HCT116 (cell line): Measurements from ENCODE around the gene G0S2. TPM values are rescaled to one million over a fixed set of nuclear protein-coding genes. Genes with fewer than 3 reads are reported as not detected.

Experiments used
- ATAC-seq: fragments of 200-7000 bp; cut with Tn5 transposase; 2 replicates; pipeline ENCODE4 v1.9.1; 2020; ENCODE audit warnings: mild to moderate bottlenecking, moderate library complexity
- BruUV-seq: library from RNA; stranded (reverse); fragments of 400-500 nt; replicated peaks from 2 replicates; lab custom pipeline; 2021; lab: Mats Ljungman, UMichigan
- CTCF ChIA-PET: fragments of 300-600 bp; sonication (Branson Sonifier 250); formaldehyde crosslinking; loops from one replicate; lab custom pipeline; 2021; ENCODE audit warnings: antibody characterized with exemption; lab: Charles Lee
- POLR2A ChIA-PET: fragments of 300-600, 350-600 bp; sonication (Branson Sonifier 250); formaldehyde crosslinking; loops from one replicate; lab custom pipeline; 2021; ENCODE audit warnings: antibody characterized with exemption; lab: Charles Lee
- RAD21 ChIA-PET, 2 experiments: fragments of 300-600 bp; sonication (Branson Sonifier 250); formaldehyde crosslinking; loops; one replicate each; lab custom pipeline; 2023; ENCODE audit warnings: low total read pairs in 2 of 2; ENCODE audit not compliant: uncharacterized antibody in 2 of 2, unreplicated experiment in 2 of 2, low non-redundant PET in 1 of 2; lab: Charles Lee
- DNase-seq: peaks from one replicate; pipeline ENCODE4 v3.0.0-alpha.2; 2010; ENCODE audit warnings: low read depth, low spot score
- H2AFZ ChIP-seq: fragments of 200-600 bp; shearing (Covaris generic), sonication (generic); 2 replicates; pipeline ENCODE4 v1.6.1; 2017; ENCODE audit warnings: low read depth, mixed run types, mixed read lengths, antibody characterized with exemption, low read length; ENCODE audit not compliant: poor library complexity, severe bottlenecking
- H3K27ac ChIP-seq: 2 replicates; pipeline ENCODE4 v1.5.1; 2012; ENCODE audit warnings: low read depth, low read length
- H3K27me3 ChIP-seq: fragments of 200-600 bp; sonication (generic); 2 replicates; pipeline ENCODE4 v1.6.1; 2016; ENCODE audit warnings: mixed run types, low read length, mixed read lengths; ENCODE audit not compliant: insufficient read depth
- H3K36me3 ChIP-seq, 2 experiments: fragments of 200-500 bp in 1 of 2; fragments of 200-600 bp in 1 of 2; sonication (Bioruptor generic) in 1 of 2; sonication (generic) in 1 of 2; 2 replicates each; pipeline versions ENCODE4 v1.5.1 to v1.6.1; 2014 to 2016; ENCODE audit warnings: low read length in 2 of 2, inconsistent platforms in 1 of 2, mixed read lengths in 1 of 2, mixed run types in 1 of 2; ENCODE audit not compliant: insufficient read depth in 2 of 2, control insufficient read depth in 1 of 2
- H3K4me1 ChIP-seq, 2 experiments: fragments of 200-600 bp in 1 of 2; sonication (generic) in 1 of 2; 2 replicates each; pipeline versions ENCODE4 v1.5.1 to v1.6.1; 2012 to 2017; ENCODE audit warnings: low read length in 2 of 2, inconsistent platforms in 1 of 2, mild to moderate bottlenecking in 1 of 2, mixed read lengths in 1 of 2, mixed run types in 1 of 2, moderate library complexity in 1 of 2; ENCODE audit not compliant: insufficient read depth in 2 of 2, control insufficient read depth in 1 of 2
- H3K4me2 ChIP-seq: fragments of 200-600 bp; sonication (generic); 2 replicates; pipeline ENCODE4 v1.6.1; 2017; ENCODE audit warnings: mixed run types, low read length, mixed read lengths
- H3K4me3 ChIP-seq, 2 experiments: fragments of 200-600 bp in 1 of 2; sonication (generic) in 1 of 2; replicated peaks in 1 of 2; 2 replicates each; pipeline ENCODE4 v1.5.1; 2011 to 2016; ENCODE audit warnings: low read length in 2 of 2, control low read depth in 1 of 2, low read depth in 1 of 2, mild to moderate bottlenecking in 1 of 2, mixed read lengths in 1 of 2, mixed run types in 1 of 2
- H3K79me2 ChIP-seq: fragments of 200-600 bp; sonication (generic); 2 replicates; pipeline ENCODE4 v1.6.1; 2017; ENCODE audit warnings: mild to moderate bottlenecking, mixed run types, low read length, moderate library complexity, mixed read lengths; ENCODE audit not compliant: insufficient read depth
- H3K9ac ChIP-seq: fragments of 200-600 bp; sonication (generic); 2 replicates; pipeline ENCODE4 v1.6.1; 2016; ENCODE audit warnings: low read length, mixed read lengths
- H3K9me2 ChIP-seq: fragments of 200-600 bp; sonication (generic), shearing (Covaris generic); 2 replicates; pipeline ENCODE4 v1.6.1; 2017; ENCODE audit warnings: mixed run types, mild to moderate bottlenecking, moderate library complexity; ENCODE audit not compliant: insufficient read depth
- H3K9me3 ChIP-seq, 2 experiments: fragments of 200-500 bp in 1 of 2; fragments of 200-600 bp in 1 of 2; sonication (Bioruptor generic) in 1 of 2; sonication (generic) in 1 of 2; 2 replicates each; pipeline ENCODE4 v1.6.1; 2014 to 2017; ENCODE audit warnings: low read length in 2 of 2, mixed read lengths in 2 of 2, inconsistent platforms in 1 of 2, low read depth in 1 of 2, mild to moderate bottlenecking in 1 of 2, mixed run types in 1 of 2, moderate library complexity in 1 of 2; ENCODE audit not compliant: control insufficient read depth in 1 of 2, insufficient read depth in 1 of 2
- H4K20me1 ChIP-seq: fragments of 200-600 bp; sonication (generic), shearing (Covaris generic); 2 replicates; pipeline ENCODE4 v1.6.1; 2017; ENCODE audit warnings: mixed run types, mild to moderate bottlenecking, moderate library complexity; ENCODE audit not compliant: insufficient read depth
- ATF3 ChIP-seq: IDR thresholded peaks from 2 replicates; pipeline ENCODE4 v1.6.1; 2012
- CBX3 ChIP-seq: IDR thresholded peaks from 2 replicates; pipeline ENCODE4 v1.6.1; 2012; ENCODE audit warnings: low read depth
- CEBPB ChIP-seq: IDR thresholded peaks from 2 replicates; pipeline ENCODE4 v1.6.1; 2012; ENCODE audit warnings: low read depth
- EZH2 ChIP-seq: fragments of 200-600 bp; sonication (generic); IDR thresholded peaks from 2 replicates; pipeline ENCODE4 v1.6.1; 2017; ENCODE audit warnings: antibody characterized with exemption, mixed run types
- FOSL1 ChIP-seq: IDR thresholded peaks from 2 replicates; pipeline ENCODE4 v1.6.1; 2012; ENCODE audit warnings: low read depth
- JUND ChIP-seq: IDR thresholded peaks from 2 replicates; pipeline ENCODE4 v1.6.1; 2012
- POLR2AphosphoS5 ChIP-seq: IDR thresholded peaks from 2 replicates; pipeline ENCODE4 v1.6.1; 2011; ENCODE audit warnings: mild to moderate bottlenecking, low read depth, low read length, moderate library complexity
- RAD21 ChIP-seq: IDR thresholded peaks from 2 replicates; pipeline ENCODE4 v1.6.1; 2012; ENCODE audit warnings: low read depth, mild to moderate bottlenecking
- SIN3A ChIP-seq: IDR thresholded peaks from 2 replicates; pipeline ENCODE4 v1.6.1; 2012; ENCODE audit warnings: low read depth
- SP1 ChIP-seq: IDR thresholded peaks from 2 replicates; pipeline ENCODE4 v1.6.1; 2012; ENCODE audit warnings: low read depth
- SRF ChIP-seq: IDR thresholded peaks from 2 replicates; pipeline ENCODE4 v1.6.1; 2012; ENCODE audit warnings: low read depth
- ZBTB33 ChIP-seq: IDR thresholded peaks from 2 replicates; pipeline ENCODE4 v1.6.1; 2011; ENCODE audit warnings: mild to moderate bottlenecking, low read length, moderate library complexity; ENCODE audit not compliant: insufficient replicate concordance; ENCODE audit errors: extremely low read depth
- ZNF274 ChIP-seq: fragments of 200-500 bp; sonication (Bioruptor generic); IDR thresholded peaks from 2 replicates; pipeline ENCODE4 v1.6.1; 2014; ENCODE audit warnings: mild to moderate bottlenecking, low read depth, low read length, inconsistent platforms
- intact Hi-C: fragments of 100-400 bp; cut with micrococcal nuclease; formaldehyde crosslinking; loops from 2 replicates; pipeline ENCODE4 v1.10.0; 2022
- total RNA-seq: library from RNA; stranded (reverse); gene quantifications from one replicate; pipeline ENCODE4 v1.2.1, GENCODE V29; 2021; ENCODE audit not compliant: unreplicated experiment

Gene G0S2
- total RNA-seq, 1 experiment from 2014 or later = not detected

GRCh38 chr1:209625791-209626285 lies 49.4 kb upstream of the G0S2 start:
- intact Hi-C loops = loop anchor here (2.0 kb wide), 1 partner anchor 57 kb away; no protein-coding TSS in a partner anchor
- no peak for TF ChIP-seq ATF3
- TF ChIP-seq CBX3 = no peak
- TF ChIP-seq EZH2 = no peak
- no peak for TF ChIP-seq FOSL1
- TF ChIP-seq JUND = no peak
- no peak for TF ChIP-seq SRF
- TF ChIP-seq ZBTB33 = no peak
- TF ChIP-seq SIN3A = no peak
- no peak for TF ChIP-seq RAD21
- no peak for TF ChIP-seq CEBPB
- no peak for TF ChIP-seq ZNF274
- TF ChIP-seq SP1 = no peak
- no peak for TF ChIP-seq POLR2AphosphoS5
- H3K27me3 ChIP-seq = no peaks in the 10 kb centered on the region
- H3K9me3 ChIP-seq = no peaks in the 10 kb centered on the region
- DNase-seq = no peak
- no peaks in the 10 kb centered on the region for H3K9me2 ChIP-seq
- CTCF ChIA-PET = interaction anchor here (0.9 kb wide), 1 partner anchor 56 kb away, joined by 3 read pairs; no protein-coding TSS in a partner anchor
- ATAC-seq = no peak
- H3K4me1 ChIP-seq = peaks cover 0 to 7% of the 10 kb centered on the region in 2 experiments; a peak in 2 of 4 replicates
- POLR2A ChIA-PET = no interaction called here
- H3K4me2 ChIP-seq = no peak overlapping the region
- no peak overlapping the region for H2AFZ ChIP-seq
- BruUV-seq = no TSS peak
- no peak overlapping the region for H3K9ac ChIP-seq
- no peak overlapping the region for H3K27ac ChIP-seq
- H3K36me3 ChIP-seq = peaks cover 3 to 4% of the 10 kb centered on the region in 2 experiments; a peak in 1 of 4 replicates
- H4K20me1 ChIP-seq = no peaks in the 10 kb centered on the region
- RAD21 ChIA-PET = no interaction called here
- H3K79me2 ChIP-seq = no peaks in the 10 kb centered on the region
- H3K4me3 ChIP-seq = no peak overlapping the region
